Inflammatory macrophage treated with lipopolysaccharide for 4 hours (primary cell): Measurements from ENCODE around the gene GNG2.

Experiments
- DNase-seq: peaks from one replicate; pipeline ENCODE4 v3.0.0-alpha.2; 2020

Gene GNG2

DNA sequence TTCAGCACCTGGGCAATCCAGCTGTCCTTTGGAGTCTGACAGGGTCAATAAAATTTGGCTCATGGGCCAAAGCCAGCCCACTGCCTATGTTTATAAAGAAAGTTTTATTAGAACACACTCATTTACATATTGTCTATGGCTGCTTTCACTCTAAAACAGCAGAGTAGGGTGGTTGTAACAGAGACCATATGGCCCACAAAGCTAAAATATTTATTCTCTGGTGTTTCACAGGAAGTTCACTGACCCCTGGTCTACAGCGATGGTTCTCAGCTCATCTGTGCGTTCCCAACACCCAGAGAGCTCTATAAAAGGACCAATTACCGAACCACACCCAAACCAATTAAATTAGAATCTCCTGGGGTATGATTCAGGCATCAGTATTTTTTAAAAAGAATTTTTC, 91.2 kb downstream of the GNG2 start:
- DNase-seq: no peak

DNA sequence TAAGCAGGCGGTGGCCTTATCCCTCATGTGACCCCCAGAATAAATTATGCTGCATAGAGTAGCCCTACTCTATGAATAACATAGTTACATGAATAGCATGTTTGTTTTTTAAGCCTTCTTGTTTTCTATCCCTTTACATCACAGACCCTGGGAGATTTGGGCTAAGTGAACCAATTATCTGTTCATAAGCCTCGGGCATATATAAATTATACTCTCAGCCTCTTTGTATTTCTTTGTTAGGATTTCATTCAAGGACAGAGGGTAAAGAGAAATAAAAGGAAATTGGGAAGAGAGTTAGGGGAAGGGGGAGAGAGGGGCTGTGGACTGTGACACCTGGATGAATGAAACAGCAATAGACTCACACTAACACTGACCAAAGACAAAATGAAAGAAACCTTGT, 93.6 kb downstream of the GNG2 start:
- DNase-seq: no peak

DNA sequence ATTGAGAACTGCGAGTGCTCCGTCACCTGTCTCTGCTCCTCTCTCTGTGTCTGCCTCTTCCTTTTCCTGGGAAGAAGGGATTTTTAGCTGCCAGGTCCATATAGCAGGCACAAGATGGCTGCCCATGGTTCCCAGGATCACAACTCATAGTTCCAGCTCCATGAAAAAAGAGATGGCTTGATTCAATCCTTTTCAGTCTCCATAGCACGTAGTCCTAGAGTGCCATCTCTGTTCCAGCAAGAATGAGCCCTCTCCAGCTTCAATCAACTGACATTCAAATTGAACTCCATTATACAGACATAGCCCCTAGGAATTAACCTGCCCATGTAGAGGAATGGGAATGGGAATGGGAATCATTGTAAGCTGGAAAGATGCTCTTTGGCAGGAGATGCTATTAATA, 94.2 kb downstream of the GNG2 start:
- no peak for DNase-seq

DNA sequence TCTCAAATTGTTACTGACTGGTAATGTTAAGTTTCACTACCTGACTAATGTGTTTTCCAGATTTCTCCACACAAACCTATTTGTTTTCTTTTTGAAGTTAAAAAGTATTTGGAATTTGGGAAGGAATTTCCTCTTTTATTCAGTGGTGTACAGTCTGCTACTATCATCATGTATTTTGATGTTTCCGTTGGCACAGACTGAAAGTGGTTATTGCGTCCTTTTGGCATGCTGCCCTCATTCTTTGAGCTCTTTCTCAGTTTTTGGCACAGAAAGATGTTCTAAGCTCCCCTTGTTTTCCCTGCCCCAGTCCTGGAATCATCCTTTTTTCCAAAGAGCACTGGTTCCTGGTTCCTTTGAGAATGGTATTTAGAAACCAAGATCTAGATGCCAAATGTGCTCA, 97.5 kb downstream of the GNG2 start:
- no peak for DNase-seq

DNA sequence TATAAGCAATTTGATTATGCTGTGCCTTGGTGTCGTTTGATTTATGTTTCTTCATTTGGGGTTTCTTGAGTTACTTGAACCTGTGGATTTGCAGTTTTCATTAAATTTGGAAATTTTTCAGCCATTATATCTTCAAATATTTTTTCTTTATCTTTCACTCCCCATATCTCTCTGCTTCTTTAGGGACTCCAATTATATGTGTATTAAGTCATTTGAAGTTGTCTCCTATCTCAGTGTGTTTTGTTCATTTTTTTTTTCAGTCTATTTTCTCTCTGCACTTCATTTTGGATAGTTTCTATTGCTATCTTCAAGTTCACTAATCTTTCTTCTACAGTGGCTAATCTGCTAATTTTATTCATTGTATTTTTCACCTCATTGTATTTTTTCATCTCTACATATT, 99.5 kb downstream of the GNG2 start:
- DNase-seq: no peak

DNA sequence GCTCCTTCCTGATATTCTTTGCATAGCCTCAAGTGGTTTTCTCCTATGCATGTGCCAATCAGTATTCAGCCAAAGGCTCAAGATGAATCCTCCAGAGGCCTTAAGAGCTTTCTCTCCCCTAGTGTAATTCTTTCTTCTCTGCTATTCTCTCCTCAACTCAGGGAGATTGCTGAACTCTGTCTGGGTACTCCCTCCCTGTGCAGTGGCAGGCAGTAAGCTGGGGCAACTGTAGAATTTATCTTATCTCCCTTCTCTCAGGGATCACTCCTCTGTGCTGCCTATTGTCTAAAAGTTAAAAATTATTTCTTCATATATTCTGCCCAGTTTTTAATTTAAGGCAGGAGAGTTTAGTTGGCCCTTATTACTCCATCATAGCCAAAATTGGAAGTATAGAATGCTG, 100.5 kb downstream of the GNG2 start:
- DNase-seq: no peak

DNA sequence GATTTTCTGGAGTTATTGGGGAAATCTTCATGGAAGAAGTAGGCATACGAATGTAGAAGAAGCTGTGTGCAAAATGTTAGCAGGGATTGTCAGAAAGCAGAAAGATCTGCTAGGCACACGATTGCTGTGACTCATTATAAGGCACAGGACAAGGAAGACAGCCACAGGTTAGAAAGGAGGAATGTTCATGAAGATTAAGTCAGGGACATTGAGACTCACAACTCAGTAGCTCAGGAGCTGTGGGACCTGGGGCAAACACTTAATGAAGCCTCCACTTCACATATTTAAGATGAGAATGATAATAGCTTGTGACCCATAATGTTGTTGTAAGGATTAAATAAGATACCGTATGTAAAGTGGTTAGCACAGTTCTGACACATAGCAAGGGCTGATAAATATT, 102.3 kb downstream of the GNG2 start:
- no peak for DNase-seq

DNA sequence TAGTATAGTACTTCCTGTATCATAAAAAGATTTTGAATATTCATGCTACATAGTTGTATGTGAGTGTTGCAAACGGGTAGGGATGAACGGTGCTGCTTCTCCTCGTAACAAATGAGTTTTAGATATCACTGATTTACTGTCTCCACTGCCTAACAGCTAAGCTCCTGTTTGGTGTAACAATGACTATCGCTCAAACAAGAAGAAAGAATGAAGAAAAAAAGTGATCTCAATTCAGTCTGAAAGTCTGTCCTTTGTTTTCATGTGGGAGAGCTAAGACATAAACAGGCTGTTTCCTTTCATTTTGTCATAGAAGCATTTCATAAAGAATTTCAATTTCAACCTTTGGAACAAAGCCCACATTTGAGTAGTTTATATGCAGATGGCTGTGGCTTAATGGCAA, 102.9 kb downstream of the GNG2 start:
- no peak for DNase-seq

DNA sequence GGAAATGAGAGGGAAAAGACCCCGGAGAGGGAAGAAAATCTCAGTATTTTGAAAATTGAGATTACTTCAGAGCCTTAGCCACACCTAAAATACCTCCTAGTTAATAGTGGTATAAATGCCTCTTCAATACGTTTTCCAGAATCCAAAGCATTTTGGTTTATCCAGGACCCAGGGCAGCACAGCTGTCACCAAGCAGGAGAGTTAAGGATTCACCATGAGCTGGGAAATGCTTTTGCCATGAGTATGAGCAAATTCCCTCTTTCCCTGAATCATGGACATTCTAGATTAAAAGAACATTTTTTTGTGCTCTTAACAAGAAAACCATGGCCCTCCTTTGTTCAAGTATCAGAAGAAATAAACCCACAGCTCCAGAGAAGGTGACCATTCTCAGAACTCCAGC, 107.1 kb downstream of the GNG2 start:
- DNase-seq: no peak

DNA sequence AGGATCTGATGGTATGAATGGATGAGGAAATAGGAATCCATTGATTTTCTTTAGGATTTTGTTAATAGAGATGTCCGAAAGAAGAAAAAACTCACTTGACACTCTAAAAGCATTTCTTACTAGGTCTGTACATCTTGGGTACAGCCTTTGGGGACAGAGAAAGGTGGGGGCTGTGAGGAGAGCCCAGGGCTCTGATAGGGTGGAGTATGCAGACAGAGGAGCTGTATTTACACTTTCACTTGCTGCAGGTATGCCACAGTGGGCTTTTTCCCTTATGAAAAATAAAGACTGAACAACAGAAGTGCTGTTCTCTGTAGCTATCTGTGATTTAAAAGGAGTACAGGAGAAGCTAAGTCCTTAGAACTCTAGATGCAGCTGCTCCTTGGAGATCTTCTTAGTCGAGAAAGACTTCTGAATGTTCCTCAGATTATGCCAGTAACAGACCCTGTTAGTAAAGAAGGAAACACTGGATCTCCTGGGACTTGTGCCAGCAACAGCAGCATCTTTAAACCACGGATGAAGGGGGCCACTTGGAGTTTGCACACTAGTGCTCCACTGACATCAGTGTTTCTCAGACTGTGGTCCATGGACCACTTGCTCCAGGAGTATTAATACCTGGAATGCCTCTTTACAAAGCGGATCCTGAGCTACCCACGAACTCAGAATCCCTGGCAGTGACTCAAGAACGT, 109.6 kb downstream of the GNG2 start:
- no peak for DNase-seq

DNA sequence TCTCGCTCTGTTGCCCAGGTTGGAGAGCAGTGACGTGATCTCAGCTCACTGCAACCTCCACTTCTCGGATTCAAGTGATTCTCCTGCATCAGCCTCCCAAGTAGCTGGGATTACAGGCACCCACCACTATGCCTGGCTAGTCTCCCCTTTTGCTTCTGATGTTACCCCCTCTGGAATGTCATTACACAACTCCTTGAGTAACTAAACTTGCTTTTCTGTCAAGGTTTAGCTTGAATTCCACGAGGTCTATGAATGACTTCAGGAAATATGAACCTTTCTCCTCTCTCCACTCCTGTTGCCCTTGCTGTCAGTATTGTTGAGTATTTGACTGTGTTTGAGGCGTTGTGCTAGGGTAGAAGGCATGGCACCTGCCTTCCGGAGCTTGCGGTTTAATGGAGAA, 112.2 kb downstream of the GNG2 start:
- DNase-seq: no peak

DNA sequence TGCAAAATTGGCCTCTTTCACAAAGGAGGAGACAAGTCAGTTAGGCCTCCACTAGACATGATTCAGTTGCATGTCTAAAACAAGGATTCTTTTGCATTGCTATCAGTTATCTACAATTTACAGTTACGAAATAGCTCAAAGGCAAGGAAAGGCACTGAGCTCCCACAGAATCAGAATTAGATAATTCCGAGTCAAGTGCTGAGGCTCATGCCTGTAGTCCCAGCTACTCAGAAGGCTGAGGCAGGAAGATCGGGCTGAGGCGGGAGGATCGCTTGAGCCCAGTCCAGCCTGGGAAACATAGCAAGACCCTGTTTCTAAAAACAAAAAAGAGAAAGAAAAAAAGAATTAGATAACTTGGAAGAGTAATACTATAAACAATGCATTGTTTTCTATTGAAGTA, 116.7 kb downstream of the GNG2 start:
- no peak for DNase-seq

DNA sequence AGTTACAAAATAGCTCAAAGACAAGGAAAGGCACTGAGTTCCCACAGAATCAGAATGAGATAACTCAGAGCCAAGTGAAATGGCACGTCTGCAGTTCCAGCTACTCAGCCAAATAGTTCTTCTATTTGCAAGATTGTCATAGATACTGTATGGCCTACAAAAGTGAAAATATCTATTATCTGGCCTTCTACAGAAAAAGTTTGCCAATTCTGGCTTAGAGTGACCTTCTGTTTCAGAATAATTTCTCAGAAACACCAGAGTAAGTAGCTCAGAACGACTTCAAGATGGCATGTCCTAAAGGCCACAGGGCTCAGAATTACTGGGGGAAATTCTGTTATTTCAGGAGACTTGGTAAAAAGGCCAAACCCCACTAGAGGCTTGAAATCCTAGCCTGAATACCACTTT, 118.3 kb downstream of the GNG2 start:
- DNase-seq: peak; percentile 12

DNA sequence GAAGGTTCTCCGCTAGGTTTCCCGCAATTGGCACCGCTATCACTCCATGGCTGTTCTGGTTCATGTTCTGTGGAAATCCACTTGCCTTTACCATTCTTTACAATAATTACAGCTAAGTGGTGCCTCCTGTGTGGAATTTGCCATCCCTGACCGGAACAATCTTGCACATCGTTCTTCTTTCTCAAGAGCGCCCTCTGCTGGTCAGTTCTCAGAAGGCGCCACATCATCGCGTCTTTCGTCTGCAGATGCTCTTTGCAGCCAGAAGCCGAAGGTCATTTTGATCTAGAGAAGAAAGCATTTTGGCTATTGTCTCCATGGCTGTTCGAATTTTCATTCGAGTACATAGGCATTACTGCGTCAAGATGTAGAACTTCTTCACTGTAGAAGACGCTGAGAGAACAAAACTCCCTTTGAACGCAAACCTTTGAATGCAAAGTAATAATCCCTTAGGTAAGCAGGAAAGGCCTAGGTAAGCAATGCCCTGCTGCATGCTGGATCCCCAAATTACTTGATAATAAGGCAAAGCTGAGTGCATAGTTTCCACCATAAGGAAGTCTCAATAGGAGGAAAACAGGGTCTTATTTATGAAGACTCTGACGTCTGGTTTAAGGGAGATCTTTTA, 118.8 kb downstream of the GNG2 start:
- DNase-seq: peak; percentile 78

DNA sequence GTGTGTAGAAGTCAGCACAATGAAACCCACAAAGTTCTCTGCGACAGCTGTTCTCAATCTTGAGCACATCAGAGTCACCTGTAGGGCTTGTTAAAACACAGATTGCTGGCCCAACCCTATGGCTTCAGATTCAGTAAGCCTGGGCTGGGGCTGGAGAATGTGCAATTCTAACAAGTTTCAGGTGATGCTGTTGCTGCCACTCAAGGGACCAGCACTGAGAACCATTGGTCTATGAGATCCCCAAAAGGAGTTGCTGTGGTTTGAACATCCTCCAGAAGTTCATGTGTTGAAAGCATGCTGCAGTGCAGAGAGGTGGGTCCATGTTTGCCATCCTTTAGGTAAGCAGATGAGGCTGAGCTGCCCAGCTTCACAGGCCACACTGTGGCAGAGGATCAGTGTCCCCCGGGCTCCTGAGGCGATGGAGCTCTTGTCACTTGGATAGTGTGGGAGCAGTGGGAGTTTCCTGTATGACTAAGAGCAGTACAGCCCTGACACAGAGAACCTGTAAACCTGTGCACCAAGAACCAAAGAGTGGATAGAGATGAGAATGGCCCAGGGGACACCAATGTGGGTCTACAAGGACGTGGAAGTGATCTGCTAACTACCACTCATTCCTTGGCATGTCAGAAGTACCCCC, 120.9 kb downstream of the GNG2 start:
- no peak for DNase-seq

DNA sequence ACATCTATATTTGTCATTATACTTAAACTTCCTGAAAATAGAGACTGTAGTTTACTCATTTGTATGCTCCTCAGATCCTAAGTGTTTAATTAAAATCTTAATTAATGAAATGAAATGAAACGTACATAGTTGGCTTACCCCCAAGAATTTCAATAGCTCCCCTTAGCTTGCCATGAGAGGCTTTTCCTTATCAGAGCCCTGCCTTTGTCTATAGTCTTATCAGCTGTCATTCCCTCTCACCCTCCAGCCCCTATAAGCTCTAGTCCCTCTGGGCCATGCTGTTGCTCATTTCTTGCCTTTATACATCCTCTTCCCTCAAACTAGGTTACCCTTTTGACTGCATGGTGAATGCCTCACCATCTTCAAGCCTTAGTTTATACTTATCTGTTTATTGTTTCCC, 127.8 kb downstream of the GNG2 start:
- no peak for DNase-seq

DNA sequence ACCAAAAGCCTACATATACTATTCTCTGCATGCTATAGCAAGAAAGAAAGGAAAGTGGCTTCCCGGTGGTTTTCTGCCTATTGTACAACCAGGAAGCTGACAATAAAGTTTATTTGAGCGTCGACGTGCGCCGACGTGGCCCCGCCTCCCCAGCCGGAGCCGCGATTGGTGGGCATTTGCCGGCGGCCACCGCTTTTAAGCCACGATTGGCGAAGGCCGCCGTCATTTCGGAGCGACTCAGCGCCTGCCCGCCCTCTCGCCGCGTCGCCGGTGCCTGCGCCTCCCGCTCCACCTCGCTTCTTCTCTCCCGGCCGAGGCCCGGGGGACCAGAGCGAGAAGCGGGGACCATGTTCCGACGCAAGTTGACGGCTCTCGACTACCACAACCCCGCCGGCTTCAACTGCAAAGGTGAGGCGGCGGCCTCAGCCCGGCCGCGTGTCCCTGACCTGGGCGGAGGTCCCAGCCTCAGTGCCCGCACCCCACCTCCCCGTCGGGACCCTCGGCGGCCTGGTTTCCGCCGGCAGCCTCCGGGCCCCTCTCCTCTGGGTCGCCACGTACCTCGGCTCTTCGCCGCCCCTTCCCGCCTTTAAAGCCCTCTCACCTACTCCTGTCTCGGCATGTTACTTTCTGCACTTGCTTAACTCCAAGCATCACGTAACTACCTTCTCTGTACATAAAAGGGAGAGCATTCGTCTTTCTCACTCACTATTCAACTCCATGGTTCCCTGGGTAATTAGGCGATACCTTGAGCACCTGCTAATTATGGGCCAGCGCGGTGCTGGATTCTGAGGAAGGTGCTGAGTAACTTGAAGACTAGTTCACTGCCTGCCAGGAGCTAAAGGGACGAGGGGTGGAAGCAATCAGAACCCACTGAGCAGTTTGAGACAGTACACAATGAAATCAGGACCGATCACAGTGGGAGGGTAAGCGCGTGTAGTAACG, 129.2 kb downstream of the GNG2 start, which contains the start of gene RTRAF:
TSS of gene RTRAF (plus strand) at position 254 of the 942 bp plus-strand sequence. CDS start at position 348, 94 bp downstream.
- peak; percentile 95 for DNase-seq

DNA sequence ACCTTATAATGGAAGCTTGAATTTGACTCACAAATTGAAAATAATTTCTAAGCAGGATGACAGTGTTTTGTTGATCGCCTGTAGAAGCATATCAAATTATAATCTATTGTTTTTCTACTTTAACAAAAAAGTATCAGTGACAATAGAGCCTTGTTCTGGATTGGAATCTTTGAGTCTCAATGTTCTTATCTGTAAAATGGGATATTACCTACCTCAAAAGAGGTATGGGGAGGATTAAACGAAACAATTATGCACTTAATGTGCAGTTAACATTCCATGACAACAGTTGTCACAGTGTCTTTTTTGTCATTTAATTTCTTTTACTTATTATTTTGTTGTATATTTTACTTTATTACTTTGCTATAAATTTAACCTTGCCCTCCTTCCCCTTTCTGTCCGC, 130.1 kb downstream of the GNG2 start:
- no peak for DNase-seq

DNA sequence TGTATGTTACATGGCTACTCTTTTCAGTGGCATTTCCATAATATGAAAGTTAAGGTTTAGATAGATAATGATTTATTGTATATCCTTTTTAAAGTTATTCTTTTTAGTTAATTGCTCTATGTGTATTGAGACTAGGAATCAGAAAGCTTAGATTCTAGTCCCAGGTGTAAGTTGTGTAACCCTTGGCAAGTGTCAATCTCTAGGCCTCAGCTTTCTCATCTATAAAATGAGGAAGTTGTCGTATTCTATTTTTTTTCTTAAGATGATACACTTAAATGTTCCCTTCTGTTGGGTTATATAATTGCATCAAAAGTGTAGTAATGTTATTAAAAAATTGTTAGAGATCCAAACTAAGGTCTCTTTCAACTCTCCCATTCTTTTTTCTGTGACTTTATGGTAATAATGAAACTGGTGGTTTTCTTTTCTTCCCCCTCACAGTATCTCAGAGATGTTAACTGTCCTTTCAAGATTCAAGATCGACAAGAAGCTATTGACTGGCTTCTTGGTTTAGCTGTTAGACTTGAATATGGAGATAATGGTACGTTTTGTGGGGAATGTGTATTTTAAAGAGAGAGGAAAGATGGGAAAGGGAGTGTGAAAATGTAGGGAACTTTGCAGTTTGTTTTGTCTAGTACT, 133.0 kb downstream of the GNG2 start:
- DNase-seq: no peak

DNA sequence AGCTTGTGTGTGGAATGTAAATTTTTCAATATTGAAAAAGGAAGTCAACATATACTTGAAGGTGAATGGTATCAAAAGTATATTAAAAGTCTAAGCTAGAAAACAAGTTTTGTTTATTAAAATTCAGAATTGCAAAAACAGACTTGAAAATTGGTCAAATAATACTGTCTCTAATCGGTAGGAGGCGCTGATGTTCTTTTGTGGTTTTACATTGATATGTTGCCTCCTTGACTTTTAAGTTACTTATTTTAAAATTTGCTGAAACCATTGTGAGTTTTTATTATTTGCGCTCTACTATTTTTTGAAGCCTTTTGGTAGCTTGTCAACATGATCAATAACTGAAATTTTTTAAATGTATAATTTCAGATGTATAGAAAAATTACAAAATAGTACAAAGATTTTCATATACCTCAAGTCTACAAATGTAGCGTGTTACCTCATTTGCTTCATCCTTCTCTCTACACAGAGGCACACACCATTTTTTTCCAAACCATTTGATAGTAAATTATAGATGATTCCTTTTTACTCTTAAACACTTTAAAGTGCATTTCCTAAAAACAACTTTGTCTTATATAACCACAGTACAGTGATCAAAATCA, 135.8 kb downstream of the GNG2 start:
- DNase-seq: peak; percentile 51

DNA sequence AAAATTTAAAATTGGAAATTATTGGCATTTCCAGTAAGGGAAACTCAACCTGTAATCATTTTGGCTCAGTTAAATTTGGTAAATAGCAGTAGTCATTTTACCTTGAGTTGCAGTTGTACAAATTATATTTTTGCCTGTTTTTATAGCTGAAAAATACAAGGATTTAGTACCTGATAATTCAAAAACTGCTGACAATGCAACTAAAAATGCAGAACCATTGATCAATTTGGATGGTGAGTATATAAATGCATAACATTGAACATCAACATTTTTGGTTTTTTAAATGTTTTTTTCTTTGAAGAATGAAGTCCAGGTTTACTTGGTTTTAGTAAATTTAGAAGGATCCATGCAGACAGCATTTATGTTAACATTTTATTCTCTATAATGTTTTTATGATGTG, 137.9 kb downstream of the GNG2 start:
- no peak for DNase-seq

DNA sequence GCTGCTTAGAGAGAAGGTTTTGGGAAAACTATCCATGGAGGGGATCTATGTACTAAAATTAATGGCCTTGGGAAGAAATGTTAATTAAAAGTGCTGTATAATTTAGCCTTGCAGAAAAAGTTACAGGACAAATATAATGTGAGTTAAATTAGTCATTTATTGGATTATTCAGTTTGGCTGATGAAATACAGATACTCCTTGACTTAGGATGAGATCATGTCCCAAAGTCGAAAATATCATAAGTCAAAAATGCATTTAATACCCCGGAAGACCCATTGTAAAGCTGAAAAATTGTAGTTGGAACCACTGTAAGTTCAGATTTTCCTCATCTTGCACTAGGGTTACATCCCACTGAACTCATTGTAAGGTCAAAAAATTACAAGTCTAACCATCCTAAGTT, 138.7 kb downstream of the GNG2 start:
- no peak for DNase-seq
